GM19099 (cell line): ENCODE measurements around the gene SIGMAR1.

Source experiments
- POLR2A ChIP-seq: IDR thresholded peaks from 3 replicates; pipeline ENCODE4 v1.6.1; 2011; ENCODE audit warnings: low read depth; ENCODE audit not compliant: insufficient read length; ENCODE audit errors: extremely low read depth

The SIGMAR1 gene

GRCh38 chr9:34663303-34663605, 25.7 kb upstream of the SIGMAR1 start:
- TF ChIP-seq POLR2A, result no peak

- TF ChIP-seq POLR2A, result no peak
These were observed 25.1 kb upstream of the SIGMAR1 start, which contains the start of gene CCL27 for GRCh38 chr9:34662526-34663302. CCL27 (minus strand) TSS chr9:34662657; CDS start chr9:34662633, 24 bp downstream.

GRCh38 chr9:34659592-34660253, 22.1 kb upstream of the SIGMAR1 start:
- no peak for TF ChIP-seq POLR2A

- no peak for TF ChIP-seq POLR2A
These were observed 20.9 kb upstream of the SIGMAR1 start for GRCh38 chr9:34658461-34658860.

DNA sequence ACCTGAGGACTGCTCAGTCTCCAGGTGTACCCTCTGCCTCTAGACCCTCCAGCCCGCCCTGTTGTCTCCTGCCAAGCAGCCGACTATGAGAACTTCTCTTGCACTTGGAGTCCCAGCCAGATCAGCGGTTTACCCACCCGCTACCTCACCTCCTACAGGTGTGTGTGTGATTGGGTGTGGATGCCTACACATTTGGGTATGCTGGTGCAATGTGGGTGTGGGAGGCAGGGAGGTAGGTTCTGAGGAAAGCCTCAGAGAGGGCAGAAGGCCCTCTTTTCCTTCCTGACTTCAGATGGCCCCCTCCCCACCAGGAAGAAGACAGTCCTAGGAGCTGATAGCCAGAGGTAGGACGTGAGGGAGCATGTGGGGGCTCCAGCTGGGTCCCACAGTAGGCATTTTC, 19.4 kb upstream of the SIGMAR1 start:
- TF ChIP-seq POLR2A, result no peak

- TF ChIP-seq POLR2A, result no peak
These were observed 17.8 kb upstream of the SIGMAR1 start for GRCh38 chr9:34655394-34655793.

DNA sequence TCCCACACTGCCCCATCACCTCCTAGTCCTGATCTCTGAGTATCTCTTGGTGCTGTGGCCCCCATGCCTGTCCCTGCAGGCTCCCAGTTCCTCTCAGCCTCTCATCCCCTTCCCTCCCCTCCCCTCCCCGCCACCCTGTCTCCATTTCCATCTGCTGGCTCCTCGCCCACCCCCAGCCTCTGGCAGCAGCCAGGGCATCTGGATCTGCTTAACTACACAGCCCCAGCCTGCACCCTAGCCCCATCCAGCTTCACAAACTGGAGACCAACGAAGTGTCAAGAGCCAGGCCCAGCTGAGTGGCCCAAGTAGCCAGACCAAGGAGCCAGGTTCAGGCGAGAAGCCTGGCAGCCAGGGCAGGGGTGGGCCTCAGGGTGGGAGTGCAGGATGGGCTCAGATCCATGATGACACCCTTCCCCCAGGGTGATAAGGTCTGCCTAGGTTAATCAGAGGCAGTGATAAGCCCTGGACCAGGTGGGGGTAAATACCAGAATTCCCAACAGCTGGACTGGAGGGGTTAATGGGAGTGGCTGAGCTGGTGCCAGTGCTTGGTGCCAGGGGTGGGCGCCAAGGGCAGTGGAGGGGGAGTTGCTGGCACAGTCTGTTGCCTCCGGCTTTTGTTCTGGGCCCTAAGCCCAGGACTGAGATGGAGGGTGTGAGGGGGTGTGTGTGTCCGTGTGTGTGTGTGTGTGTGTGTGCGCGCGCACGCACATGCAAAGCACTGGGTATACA, 16.9 kb upstream of the SIGMAR1 start:
- no peak for TF ChIP-seq POLR2A

DNA sequence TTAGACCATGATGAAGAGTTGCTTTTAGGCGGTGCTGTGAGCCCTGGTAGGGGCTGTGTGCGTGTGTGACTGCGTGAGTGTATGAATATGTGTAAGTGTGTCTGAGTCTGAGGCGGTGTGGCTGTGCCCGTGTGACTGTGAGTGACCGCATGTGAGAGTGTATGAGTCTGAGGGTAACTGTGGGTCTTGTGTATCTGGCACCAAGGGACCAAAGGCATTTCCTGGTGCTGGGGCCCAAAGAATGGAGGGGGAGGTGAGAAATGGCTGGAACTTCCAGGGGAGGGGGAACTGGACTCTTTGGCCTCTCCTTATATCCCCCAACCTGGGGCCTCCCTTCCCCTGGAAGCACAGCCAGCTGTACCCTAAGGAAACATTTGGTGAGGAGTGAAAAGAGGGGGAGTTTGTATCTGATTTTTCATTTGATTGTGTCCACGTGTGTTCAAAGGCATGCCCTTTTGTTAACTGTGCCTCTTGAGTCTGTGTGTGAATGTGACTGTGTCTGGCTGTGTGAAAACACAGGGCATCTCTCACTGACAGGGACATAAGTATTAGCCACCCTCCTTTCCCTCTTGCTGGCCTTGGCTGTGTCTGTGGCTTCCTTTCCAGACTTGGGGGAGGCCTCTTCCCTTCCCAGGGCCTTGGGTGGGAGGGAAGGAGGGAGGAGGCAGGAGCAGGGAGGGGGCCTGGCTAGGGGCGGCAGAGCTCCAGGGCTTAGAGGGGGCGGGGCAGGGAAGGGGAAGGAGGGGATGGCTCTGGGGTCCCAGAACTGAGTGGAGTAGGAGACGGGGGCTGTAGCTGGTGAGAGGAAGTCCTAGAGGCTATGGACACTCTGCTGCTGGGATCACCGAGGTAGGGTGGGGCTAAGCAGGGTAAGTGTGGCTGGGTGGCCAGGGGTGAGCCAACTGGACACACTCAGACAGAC, 15.8 kb upstream of the SIGMAR1 start:
- no peak for TF ChIP-seq POLR2A

DNA sequence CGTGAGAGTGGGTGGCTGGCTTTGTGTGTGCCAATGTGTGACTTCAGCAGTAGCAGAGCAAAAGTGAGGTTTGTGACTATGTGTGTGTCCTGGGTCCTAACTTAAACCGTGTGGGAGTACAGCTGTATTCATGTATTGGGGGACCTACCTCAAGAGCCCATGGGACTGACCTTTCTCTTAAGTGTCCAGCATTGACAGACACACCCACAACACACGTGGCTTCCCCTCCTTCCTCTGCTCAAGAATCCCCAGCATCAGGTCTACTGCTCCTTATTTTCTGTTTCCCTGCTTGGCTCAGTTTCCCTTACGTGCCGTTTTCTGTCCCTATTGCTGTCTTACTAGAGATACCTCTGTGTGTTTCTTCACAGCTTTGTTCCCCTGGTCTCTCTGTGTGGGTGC, 15.0 kb upstream of the SIGMAR1 start:
- TF ChIP-seq POLR2A, result no peak

DNA sequence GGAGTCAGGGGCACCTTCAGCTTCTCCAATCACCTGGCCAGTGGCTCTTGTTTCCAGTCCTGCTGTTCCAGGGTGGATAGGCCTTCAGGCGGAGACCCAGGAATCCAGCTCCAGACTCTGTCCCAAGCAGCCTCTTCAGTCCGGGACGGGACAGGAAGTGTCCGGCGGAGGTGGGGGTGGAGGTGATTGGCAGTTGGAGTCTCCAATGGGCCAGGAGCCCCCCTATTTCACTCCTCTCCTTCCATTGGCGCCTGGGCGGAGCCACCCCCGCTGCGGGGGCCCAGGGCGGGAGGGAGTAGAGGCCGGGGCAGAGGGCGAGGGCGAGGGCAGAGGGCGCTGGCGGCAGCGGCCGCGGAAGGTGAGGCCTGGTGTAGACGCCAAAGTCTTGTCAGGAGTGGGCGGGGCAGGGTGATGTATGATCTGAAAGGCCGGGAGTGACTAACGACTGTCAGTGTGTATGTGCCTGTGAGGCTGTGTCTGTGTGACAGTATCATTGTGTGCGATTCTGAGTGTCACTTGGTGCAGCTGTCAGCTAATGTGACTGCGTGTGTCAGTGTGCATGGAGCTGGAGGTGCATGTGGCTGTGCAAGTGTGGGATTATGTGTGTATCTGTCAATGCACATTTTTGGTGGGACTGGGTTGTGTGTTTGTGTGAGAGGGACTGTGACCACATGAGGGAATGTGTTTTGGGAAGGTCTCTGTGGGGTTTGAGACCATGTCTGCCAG, 14.5 kb upstream of the SIGMAR1 start, which contains the start of gene IL11RA:
Gene IL11RA (plus strand): TSS at position 310 of the 726 bp plus-strand sequence. CDS start 3,033 bp downstream, outside the sequence.
- TF ChIP-seq POLR2A, result no peak

DNA sequence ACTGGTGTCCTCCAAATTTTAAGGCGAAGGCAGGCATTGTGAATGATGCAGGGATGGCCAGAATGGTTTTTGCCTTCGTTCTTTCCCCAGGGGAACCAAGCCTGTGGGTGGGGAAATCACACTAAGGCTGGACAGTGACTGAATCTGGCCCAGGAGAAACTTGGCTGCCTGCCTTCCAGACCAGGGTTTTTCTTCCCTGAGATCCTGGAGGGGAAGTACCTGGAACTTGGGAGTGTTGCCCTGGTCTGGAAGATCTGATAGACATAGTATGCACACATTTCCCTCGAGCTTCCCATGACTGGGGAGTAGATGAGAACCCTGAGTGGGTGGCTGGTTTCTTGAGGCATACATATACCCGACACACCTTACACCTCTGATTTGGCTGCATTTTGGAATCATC, 13.7 kb upstream of the SIGMAR1 start:
- TF ChIP-seq POLR2A, result no peak

DNA sequence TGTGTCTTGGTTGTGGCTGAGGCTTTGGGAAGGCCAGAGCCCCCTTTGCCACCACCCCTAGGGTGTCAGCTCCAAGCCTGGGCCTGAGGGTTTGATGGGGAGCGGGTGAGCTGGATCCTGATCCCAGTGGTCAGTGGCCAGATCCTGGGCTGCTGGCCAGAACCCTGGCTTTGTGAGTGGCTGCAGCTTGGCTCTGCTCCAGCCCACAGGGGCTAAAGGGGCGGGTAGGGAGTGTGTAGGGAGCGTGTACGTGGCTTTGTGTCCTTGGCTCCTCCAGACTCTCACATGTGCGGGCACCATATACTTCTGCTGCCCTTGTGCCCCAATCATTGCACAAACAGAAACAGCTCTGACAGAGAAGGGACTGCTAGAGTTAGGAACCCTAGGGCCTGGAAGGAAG, 13.2 kb upstream of the SIGMAR1 start:
- TF ChIP-seq POLR2A, result no peak

GRCh38 chr9:34648673-34649072, 11.1 kb upstream of the SIGMAR1 start:
- TF ChIP-seq POLR2A, result no peak

DNA sequence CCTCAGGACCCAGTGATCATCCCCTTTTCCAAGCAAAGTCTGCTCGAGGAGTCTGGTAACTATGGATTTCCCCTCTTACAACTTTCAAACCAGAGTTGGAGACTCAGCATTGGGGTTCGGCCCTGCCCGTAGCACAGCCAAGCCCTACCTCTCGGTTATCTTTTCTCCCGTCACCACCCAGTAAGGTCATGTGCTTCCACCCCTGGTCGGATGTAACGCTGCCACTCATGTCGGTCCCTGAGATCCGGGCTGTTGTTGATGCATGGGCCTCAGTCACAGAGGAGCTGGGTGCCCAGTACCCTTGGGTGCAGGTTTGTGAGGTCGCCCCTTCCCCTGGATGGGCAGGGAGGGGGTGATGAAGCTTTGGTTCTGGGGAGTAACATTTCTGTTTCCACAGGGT, 10.1 kb upstream of the SIGMAR1 start:
- TF ChIP-seq POLR2A, result no peak
